WTC11 (cell line): ENCODE results near the gene NMUR1. TPM values are rescaled to one million over a fixed set of nuclear protein-coding genes. Genes with fewer than 3 reads are reported as not detected.

ENCODE experiments used
- ATAC-seq: fragments of 200-7000 bp; cut with Tn5 transposase; 2 replicates; pipeline ENCODE4 v1.10.0; 2021; ENCODE audit warnings: mild to moderate bottlenecking, moderate library complexity
- CTCF ChIA-PET: fragments of 300-600 bp; sonication (Branson Sonifier 250); formaldehyde crosslinking; loops from one replicate; lab custom pipeline; 2021; ENCODE audit warnings: antibody characterized with exemption; lab: Charles Lee
- POLR2A ChIA-PET: fragments of 350-600 bp; sonication (Branson Sonifier 250); formaldehyde crosslinking; loops from one replicate; lab custom pipeline; 2021; ENCODE audit warnings: antibody characterized with exemption; lab: Charles Lee
- DNase-seq: peaks from one replicate; pipeline ENCODE4 v3.0.0; 2021; ENCODE audit warnings: low spot score
- H3K27ac Mint-ChIP-seq: 2 replicates; pipeline ENCODE4 v1.8.0; 2021; ENCODE audit warnings: mixed read lengths
- H3K27me3 Mint-ChIP-seq: 2 replicates; pipeline ENCODE4 v1.8.0; 2021; ENCODE audit warnings: low read depth, mild to moderate bottlenecking, moderate library complexity, mixed read lengths
- H3K36me3 Mint-ChIP-seq: 2 replicates; pipeline ENCODE4 v1.8.0; 2021; ENCODE audit warnings: mixed read lengths
- H3K4me1 Mint-ChIP-seq: 2 replicates; pipeline ENCODE4 v1.8.0; 2022; ENCODE audit warnings: mixed read lengths
- H3K4me3 Mint-ChIP-seq: 2 replicates; pipeline ENCODE4 v1.8.0; 2021; ENCODE audit warnings: mild to moderate bottlenecking, moderate library complexity, mixed read lengths
- H3K9me3 Mint-ChIP-seq: 2 replicates; pipeline ENCODE4 v1.8.0; 2021; ENCODE audit warnings: mixed read lengths
- AFF4 ChIP-seq: sonication (generic); formaldehyde crosslinking; IDR thresholded peaks from 2 replicates; pipeline ENCODE4 v1.8.1; 2023; ENCODE audit warnings: mild to moderate bottlenecking, missing genetic modification reagents, borderline replicate concordance
- ATF2 ChIP-seq: sonication (generic); formaldehyde crosslinking; IDR thresholded peaks from 2 replicates; pipeline ENCODE4 v1.8.1; 2022; ENCODE audit warnings: low read depth, missing genetic modification reagents, borderline replicate concordance
- ATF3 ChIP-seq: sonication (generic); formaldehyde crosslinking; conservative IDR thresholded peaks from 2 replicates; pipeline ENCODE4 v1.8.1; 2022; ENCODE audit warnings: mild to moderate bottlenecking, missing genetic modification reagents
- CREM ChIP-seq: sonication (generic); formaldehyde crosslinking; IDR thresholded peaks from 2 replicates; pipeline ENCODE4 v1.8.1; 2022; ENCODE audit warnings: mild to moderate bottlenecking, missing genetic modification reagents, moderate library complexity
- CTCF ChIP-seq: fragments of 200-600 bp; IDR thresholded peaks from 2 replicates; pipeline ENCODE4 v1.8.0; 2022; ENCODE audit warnings: antibody characterized with exemption
- E2F4 ChIP-seq: sonication (generic); formaldehyde crosslinking; IDR thresholded peaks from 2 replicates; pipeline ENCODE4 v1.8.1; 2022; ENCODE audit warnings: low read depth, mild to moderate bottlenecking, moderate library complexity, missing genetic modification reagents, borderline replicate concordance
- EMX1 ChIP-seq: fragments of 250-450 bp; sonication (Bioruptor Pico); IDR thresholded peaks from 2 replicates; pipeline ENCODE4 v1.8.0; 2021; ENCODE audit warnings: mild to moderate bottlenecking
- ESRRA ChIP-seq: sonication (generic); formaldehyde crosslinking; IDR thresholded peaks from 2 replicates; pipeline ENCODE4 v1.8.1; 2022; ENCODE audit warnings: mild to moderate bottlenecking, missing genetic modification reagents, borderline replicate concordance
- NFYB ChIP-seq: sonication (generic); formaldehyde crosslinking; conservative IDR thresholded peaks from 2 replicates; pipeline ENCODE4 v1.8.0; 2022; ENCODE audit warnings: low read depth, missing genetic modification reagents
- SMAD3 ChIP-seq: sonication (generic); formaldehyde crosslinking; IDR thresholded peaks from 2 replicates; pipeline ENCODE4 v1.8.0; 2022; ENCODE audit warnings: missing genetic modification reagents, mild to moderate bottlenecking, borderline replicate concordance
- TEAD1 ChIP-seq: sonication (generic); formaldehyde crosslinking; IDR thresholded peaks from 2 replicates; pipeline ENCODE4 v1.8.0; 2022; ENCODE audit warnings: mild to moderate bottlenecking, missing genetic modification reagents
- USF1 ChIP-seq: sonication (generic); formaldehyde crosslinking; IDR thresholded peaks from 2 replicates; pipeline ENCODE4 v1.8.0; 2022; ENCODE audit warnings: mild to moderate bottlenecking, missing genetic modification reagents
- USF2 ChIP-seq: sonication (generic); formaldehyde crosslinking; IDR thresholded peaks from 2 replicates; pipeline ENCODE4 v1.8.1; 2023; ENCODE audit warnings: mild to moderate bottlenecking, missing genetic modification reagents, moderate library complexity
- ZNF219 ChIP-seq: sonication (generic); formaldehyde crosslinking; IDR thresholded peaks from 2 replicates; pipeline ENCODE4 v1.8.0; 2023; ENCODE audit warnings: missing genetic modification reagents, mild to moderate bottlenecking, borderline replicate concordance
- ZNF263 ChIP-seq: sonication (generic); formaldehyde crosslinking; IDR thresholded peaks from 2 replicates; pipeline ENCODE4 v1.8.1; 2022; ENCODE audit warnings: low read depth, mild to moderate bottlenecking, moderate library complexity, missing genetic modification reagents
- total RNA-seq: library from RNA; stranded (reverse); gene quantifications from 3 replicates; pipeline ENCODE4 v1.2.3, GENCODE V29; 2021

Gene NMUR1
- total RNA-seq, 1 experiment from 2014 or later = 0.42 TPM

GRCh38 chr2:231526341-231527090, 3.7 kb downstream of the NMUR1 start (continued):
- TF ChIP-seq USF1 = no peak

- no peak for TF ChIP-seq SMAD3 (CRISPR knock-in tag)
- no peak for TF ChIP-seq ATF2 (CRISPR knock-in tag)
- no peak for TF ChIP-seq ATF3 (CRISPR knock-in tag)
- TF ChIP-seq TEAD1 = no peak
- no peak for TF ChIP-seq ZNF263 (CRISPR knock-in tag)
- TF ChIP-seq ZNF219 = no peak
- no peak for TF ChIP-seq EMX1 (CRISPR knock-in tag)
- no peak for TF ChIP-seq E2F4 (CRISPR knock-in tag)
- TF ChIP-seq USF2 (CRISPR knock-in tag) = no peak
- TF ChIP-seq ESRRA (CRISPR knock-in tag) = no peak
- no peak for TF ChIP-seq USF1
- TF ChIP-seq CTCF = no peak
- TF ChIP-seq NFYB (CRISPR knock-in tag) = no peak
- TF ChIP-seq AFF4 (CRISPR knock-in tag) = no peak
- no peak for TF ChIP-seq CREM
- ATAC-seq (no peak), DNase-seq (no peak)
- ChIA-PET CTCF (interaction anchor here (0.6 to 2.0 kb wide), 5 partner anchors 8 to 181 kb away, joined by 3 to 14 read pairs (median 7); no protein-coding TSS in a partner anchor), POLR2A (no interaction called here)
- H3K27me3 Mint-ChIP-seq = peaks cover 25% of the 10 kb centered on the region
- H3K4me3 Mint-ChIP-seq = no peak overlapping the region
- H3K4me1 Mint-ChIP-seq = peaks cover 8% of the 10 kb centered on the region
- H3K9me3 Mint-ChIP-seq = no peaks in the 10 kb centered on the region
- no peak overlapping the region for H3K27ac Mint-ChIP-seq
- no peaks in the 10 kb centered on the region for H3K36me3 Mint-ChIP-seq
These were observed 4.7 kb downstream of the NMUR1 start for GRCh38 chr2:231525248-231526163.
